ENCODE results near the gene ZNF746. TPM values are rescaled to one million over a fixed set of nuclear protein-coding genes. Genes with fewer than 3 reads are reported as not detected.
"Not testable (repeated sequence)": the region's sequence is repeated elsewhere in the genome, so short reads cannot be mapped to it uniquely, and the experiment has no call there.

The ZNF746 gene
- total RNA-seq, 2 donors from 2014 or later, result 21.0 to 40.0 TPM

- Histone ChIP-seq H3K36me3 (peaks cover 12 to 39% of the 10 kb centered on the region in 2 donors), H3K4me1 (replicated peaks) (no peaks in the 10 kb centered on the region), H3K9me3 (no peaks in the 10 kb centered on the region), H3K27me3 (replicated peaks; ENCODE audit: insufficient read depth) (no peaks in the 10 kb centered on the region), H3K27ac (no peak overlapping the region), H3K4me3 (no peak overlapping the region)
- no peak for DNase-seq (ENCODE audit: low spot score)
- TF ChIP-seq, protein P1, sequence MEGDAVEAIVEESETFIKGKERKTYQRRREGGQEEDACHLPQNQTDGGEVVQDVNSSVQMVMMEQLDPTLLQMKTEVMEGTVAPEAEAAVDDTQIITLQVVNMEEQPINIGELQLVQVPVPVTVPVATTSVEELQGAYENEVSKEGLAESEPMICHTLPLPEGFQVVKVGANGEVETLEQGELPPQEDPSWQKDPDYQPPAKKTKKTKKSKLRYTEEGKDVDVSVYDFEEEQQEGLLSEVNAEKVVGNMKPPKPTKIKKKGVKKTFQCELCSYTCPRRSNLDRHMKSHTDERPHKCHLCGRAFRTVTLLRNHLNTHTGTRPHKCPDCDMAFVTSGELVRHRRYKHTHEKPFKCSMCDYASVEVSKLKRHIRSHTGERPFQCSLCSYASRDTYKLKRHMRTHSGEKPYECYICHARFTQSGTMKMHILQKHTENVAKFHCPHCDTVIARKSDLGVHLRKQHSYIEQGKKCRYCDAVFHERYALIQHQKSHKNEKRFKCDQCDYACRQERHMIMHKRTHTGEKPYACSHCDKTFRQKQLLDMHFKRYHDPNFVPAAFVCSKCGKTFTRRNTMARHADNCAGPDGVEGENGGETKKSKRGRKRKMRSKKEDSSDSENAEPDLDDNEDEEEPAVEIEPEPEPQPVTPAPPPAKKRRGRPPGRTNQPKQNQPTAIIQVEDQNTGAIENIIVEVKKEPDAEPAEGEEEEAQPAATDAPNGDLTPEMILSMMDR (IDR thresholded peaks at IDR 0.05), result no peak
- intact Hi-C loops (cut with DNase I), result no loop called here
- 96% methylated on average over 10 of the region's 10 CpGs for WGBS
Observed at GRCh38 chr7:149450821-149451220, 46.8 kb downstream of the ZNF746 start.

DNA sequence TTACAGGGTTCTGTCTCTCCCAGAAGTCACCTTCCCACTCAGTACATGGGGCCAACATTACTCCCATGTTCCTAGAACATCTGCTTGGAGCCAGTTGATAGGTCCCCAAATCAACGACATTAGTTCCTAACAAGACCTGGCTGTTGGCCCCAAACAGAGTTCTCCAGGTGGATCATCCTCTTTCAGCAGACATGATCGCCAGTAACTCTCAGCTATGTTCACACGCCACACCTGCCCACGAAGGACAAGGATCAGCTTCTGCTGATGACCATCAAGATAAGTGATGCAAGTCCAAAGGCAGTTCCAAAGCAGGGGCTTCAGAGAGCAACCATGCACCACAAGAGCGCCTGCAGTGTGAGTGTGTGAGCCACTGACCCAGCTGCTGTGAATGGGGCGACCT is 47.7 kb downstream of the ZNF746 start:
- Histone ChIP-seq H3K4me1 (replicated peaks) (no peaks in the 10 kb centered on the region), H3K36me3 (peaks cover 3 to 30% of the 10 kb centered on the region in 2 donors), H3K27ac (no peak overlapping the region), H3K9me3 (no peaks in the 10 kb centered on the region), H3K4me3 (no peak overlapping the region), H3K27me3 (replicated peaks; ENCODE audit: insufficient read depth) (no peaks in the 10 kb centered on the region)
- DNase-seq (ENCODE audit: low spot score), result no peak
- TF ChIP-seq POLR2A (IDR thresholded peaks at IDR 0.05) (no peak), POLR2AphosphoS5 (IDR thresholded peaks at IDR 0.05) (no peak)
- TF ChIP-seq, protein P1 (IDR thresholded peaks at IDR 0.05), result no peak
- intact Hi-C loops (cut with DNase I), result no loop called here
- 92% methylated on average over 6 of the region's 6 CpGs for WGBS

- DNase-seq (ENCODE audit: low spot score), result no peak
- peaks cover 3 to 30% of the 10 kb centered on the region in 2 donors for H3K36me3 ChIP-seq
- no peak overlapping the region for H3K4me3 ChIP-seq
- WGBS, result 91% methylated on average over 8 of the region's 8 CpGs
- TF ChIP-seq POLR2A (IDR thresholded peaks at IDR 0.05), result no peak
- no peak for TF ChIP-seq POLR2AphosphoS5 (IDR thresholded peaks at IDR 0.05)
- TF ChIP-seq, protein P1 (IDR thresholded peaks at IDR 0.05), result no peak
- no peaks in the 10 kb centered on the region for H3K4me1 ChIP-seq (replicated peaks)
- no peak overlapping the region for H3K27ac ChIP-seq
- H3K27me3 ChIP-seq (replicated peaks; ENCODE audit: insufficient read depth), result no peaks in the 10 kb centered on the region
- intact Hi-C loops (cut with DNase I), result no loop called here
- H3K9me3 ChIP-seq, result no peaks in the 10 kb centered on the region
Observed at GRCh38 chr7:149448961-149449360, 48.6 kb downstream of the ZNF746 start.

- intact Hi-C loops (cut with DNase I); H3K4me3 ChIP-seq; H3K4me1 ChIP-seq (replicated peaks); H3K9me3 ChIP-seq; DNase-seq (ENCODE audit: low spot score); H3K27ac ChIP-seq; H3K27me3 ChIP-seq (replicated peaks; ENCODE audit: insufficient read depth): not testable (repeated sequence)
- 97% methylated on average over 11 of the region's 11 CpGs for WGBS
- H3K36me3 ChIP-seq, result peaks cover 3 to 29% of the 10 kb centered on the region in 2 donors
Observed at GRCh38 chr7:149446026-149446425, 51.6 kb downstream of the ZNF746 start.

DNA sequence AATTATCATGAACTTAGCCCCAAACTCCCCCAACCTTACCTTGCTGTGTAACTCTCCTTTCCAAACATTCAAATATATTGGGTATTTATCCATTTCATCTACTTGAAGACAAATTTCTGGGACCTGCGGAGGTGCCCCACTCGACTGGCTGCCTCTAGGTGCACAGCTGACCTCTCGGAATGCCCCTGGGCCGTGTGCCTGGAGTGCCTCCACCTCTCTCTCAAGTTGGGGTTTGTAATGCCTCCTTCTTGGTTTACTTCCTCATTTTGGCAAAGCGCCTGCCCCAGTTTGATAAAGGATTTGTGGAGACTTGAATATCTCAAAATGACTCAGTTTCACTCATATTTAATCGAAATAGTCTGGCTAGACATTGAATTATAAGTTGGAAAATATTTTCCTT is 53.3 kb downstream of the ZNF746 start:
- H3K9me3 ChIP-seq, result no peaks in the 10 kb centered on the region
- 92% methylated on average over 6 of the region's 6 CpGs for WGBS
- no peaks in the 10 kb centered on the region for H3K4me1 ChIP-seq (replicated peaks)
- no peak overlapping the region for H3K4me3 ChIP-seq
- TF ChIP-seq POLR2AphosphoS5 (IDR thresholded peaks at IDR 0.05), result no peak
- TF ChIP-seq, protein P1 (IDR thresholded peaks at IDR 0.05), result no peak
- TF ChIP-seq POLR2A (IDR thresholded peaks at IDR 0.05), result no peak
- H3K36me3 ChIP-seq, result peaks cover 0 to 14% of the 10 kb centered on the region in 2 donors
- no peak overlapping the region for H3K27ac ChIP-seq
- intact Hi-C loops (cut with DNase I), result no loop called here
- no peaks in the 10 kb centered on the region for H3K27me3 ChIP-seq (replicated peaks; ENCODE audit: insufficient read depth)
- no peak for DNase-seq (ENCODE audit: low spot score)

Measured in prostate gland (tissue), 2 donors.